22Rv1 (cell line): ENCODE data around the gene FBXO39.
"Not testable (repeated sequence)": the region's sequence is repeated elsewhere in the genome, so short reads cannot be mapped to it uniquely, and the experiment has no call there.

ENCODE experiments used
- H3K27ac ChIP-seq: fragments of 450-650 bp; 2 replicates; pipeline ENCODE4 v1.5.1; 2017
- ZFX ChIP-seq: fragments of 450-650 bp; IDR thresholded peaks from 2 replicates; pipeline ENCODE4 v1.6.1; 2017; ENCODE audit warnings: antibody characterized with exemption, borderline replicate concordance
- TF ChIP-seq, protein P1 (sequence below): fragments of 450-650 bp; IDR thresholded peaks from 2 replicates; pipeline ENCODE4 v1.5.1; 2017; ENCODE audit warnings: mild to moderate bottlenecking

The FBXO39 gene

DNA sequence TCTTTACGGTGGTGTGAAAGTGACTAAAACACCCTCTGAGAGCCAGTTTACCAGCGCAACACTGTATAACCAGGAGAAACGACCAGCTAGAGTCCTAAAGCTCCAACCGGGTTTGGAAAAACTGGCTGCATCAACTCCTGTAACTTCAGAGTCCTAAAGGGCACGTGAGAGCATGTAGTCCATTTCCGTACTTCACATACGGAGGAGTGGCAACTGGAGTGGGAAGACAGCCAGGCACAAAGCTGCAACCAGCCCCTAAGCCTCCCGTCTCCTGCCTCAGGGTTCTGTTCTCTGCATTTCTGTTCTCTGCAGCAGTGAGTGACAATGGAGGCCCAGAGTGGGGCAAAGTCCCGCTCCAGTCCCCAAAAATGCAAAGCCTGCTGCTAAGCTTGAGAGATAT is 36.3 kb downstream of the FBXO39 start:
- no peak overlapping the region for H3K27ac ChIP-seq
- TF ChIP-seq, protein P1, sequence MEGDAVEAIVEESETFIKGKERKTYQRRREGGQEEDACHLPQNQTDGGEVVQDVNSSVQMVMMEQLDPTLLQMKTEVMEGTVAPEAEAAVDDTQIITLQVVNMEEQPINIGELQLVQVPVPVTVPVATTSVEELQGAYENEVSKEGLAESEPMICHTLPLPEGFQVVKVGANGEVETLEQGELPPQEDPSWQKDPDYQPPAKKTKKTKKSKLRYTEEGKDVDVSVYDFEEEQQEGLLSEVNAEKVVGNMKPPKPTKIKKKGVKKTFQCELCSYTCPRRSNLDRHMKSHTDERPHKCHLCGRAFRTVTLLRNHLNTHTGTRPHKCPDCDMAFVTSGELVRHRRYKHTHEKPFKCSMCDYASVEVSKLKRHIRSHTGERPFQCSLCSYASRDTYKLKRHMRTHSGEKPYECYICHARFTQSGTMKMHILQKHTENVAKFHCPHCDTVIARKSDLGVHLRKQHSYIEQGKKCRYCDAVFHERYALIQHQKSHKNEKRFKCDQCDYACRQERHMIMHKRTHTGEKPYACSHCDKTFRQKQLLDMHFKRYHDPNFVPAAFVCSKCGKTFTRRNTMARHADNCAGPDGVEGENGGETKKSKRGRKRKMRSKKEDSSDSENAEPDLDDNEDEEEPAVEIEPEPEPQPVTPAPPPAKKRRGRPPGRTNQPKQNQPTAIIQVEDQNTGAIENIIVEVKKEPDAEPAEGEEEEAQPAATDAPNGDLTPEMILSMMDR, result no peak
- no peak for TF ChIP-seq ZFX

DNA sequence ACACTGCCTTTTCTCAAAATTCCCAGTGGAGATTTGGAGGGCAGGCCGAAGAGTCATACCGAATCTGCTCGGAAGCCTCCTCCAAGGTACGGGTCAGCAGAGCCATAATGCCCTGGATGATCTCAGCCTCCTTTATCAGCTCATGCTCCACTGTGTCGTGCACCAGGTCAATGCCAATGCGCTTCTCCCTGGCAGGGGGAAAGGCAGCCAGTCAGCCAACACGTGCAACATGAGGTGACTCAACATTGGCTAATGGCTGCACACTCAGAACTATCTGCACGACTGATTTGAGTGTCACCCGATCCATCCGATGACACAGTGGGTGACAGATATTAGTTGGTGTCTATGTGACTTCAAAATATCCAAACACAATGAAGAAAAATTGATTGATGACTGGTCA is 39.8 kb downstream of the FBXO39 start:
- H3K27ac ChIP-seq, result no peak overlapping the region
- TF ChIP-seq, protein P1, result no peak
- no peak for TF ChIP-seq ZFX

DNA sequence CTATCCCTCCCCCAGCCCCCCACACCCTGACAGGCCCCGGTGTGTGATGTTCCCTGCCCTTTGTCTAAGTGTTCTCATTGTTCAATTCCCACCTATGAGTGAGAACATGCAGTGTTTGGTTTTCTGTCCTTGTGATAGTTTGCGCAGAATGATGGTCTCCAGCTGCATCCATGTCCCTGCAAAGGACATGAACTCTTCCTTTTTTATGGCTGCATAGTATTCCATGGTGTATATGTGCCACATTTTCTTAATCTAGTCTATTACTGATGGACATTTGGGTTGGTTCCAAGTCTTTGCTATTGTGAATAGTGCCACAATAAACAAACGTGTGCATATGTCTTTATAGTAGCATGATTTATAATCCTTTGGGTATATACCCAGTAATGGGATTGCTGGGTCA is 40.4 kb downstream of the FBXO39 start:
- not testable (repeated sequence) for H3K27ac ChIP-seq

DNA sequence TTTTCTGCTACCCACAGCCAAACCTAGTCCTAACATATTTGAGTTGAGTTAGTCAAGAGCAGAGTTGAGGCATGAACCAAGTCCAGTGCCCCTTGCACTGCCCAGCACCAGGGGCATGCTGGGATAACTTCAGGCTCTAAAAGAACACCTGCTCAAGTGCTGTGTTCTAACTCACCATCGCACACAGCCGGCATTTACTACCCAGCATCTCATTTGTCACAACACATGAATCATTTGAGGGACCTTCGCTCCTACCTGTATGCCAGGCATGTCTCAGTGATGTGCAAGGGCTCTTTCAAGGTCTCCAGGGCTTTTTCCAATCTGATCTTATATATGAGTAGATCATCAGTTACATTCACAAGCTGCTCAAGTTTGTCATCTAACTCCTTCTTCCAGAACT is 42.9 kb downstream of the FBXO39 start:
- no peak for TF ChIP-seq ZFX
- TF ChIP-seq, protein P1, result no peak
- no peak overlapping the region for H3K27ac ChIP-seq

DNA sequence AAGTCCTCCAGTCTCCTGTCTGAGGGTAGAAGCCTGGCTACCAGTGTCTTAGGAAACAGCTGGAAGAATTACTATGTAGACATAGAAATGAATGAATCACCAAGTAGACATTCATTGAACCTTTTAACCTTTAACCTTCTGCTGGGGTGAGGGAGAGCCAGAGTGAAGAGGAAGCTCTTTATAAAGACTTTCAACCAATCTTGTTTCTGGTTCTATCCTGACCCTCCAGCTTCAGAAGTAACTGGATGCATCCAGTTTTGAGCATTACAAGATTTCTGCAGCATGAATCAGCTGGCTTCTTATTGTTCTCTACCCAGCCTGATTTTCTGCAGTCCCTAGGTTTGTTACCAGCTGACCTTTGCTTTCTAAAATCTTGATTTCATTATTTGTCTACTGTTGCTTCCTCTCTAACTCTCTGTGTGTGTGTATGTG is 47.0 kb downstream of the FBXO39 start:
- TF ChIP-seq ZFX, result no peak
- TF ChIP-seq, protein P1, result no peak
- H3K27ac ChIP-seq, result no peak overlapping the region

DNA sequence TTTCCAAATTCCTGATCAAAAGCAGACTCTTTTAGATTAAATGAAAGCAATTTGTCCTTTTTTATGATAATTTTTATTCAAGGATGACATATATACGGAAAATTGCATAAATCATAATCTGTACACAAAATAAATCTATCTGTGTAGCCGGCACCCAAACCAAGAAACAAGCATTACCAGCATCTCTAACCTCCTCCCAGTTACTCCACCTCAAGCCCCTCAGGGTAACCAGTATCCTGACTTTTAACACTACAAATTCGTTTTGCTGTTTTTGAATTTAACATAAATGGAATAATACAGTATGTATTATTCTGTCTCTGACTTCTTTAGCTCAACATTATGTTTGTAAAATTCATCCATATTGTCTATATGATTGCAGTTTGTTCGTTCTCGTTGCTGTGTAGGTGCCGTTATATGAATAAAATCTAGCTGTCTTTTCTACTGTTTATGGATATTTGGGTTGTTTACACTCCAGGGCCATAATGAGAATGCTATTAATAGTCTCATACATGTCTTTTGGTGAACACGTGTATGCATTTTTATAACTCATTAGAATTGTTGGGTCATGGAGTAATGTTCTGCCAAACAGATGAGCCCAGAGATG is 54.5 kb downstream of the FBXO39 start:
- TF ChIP-seq, protein P1, result no peak
- TF ChIP-seq ZFX, result no peak

DNA sequence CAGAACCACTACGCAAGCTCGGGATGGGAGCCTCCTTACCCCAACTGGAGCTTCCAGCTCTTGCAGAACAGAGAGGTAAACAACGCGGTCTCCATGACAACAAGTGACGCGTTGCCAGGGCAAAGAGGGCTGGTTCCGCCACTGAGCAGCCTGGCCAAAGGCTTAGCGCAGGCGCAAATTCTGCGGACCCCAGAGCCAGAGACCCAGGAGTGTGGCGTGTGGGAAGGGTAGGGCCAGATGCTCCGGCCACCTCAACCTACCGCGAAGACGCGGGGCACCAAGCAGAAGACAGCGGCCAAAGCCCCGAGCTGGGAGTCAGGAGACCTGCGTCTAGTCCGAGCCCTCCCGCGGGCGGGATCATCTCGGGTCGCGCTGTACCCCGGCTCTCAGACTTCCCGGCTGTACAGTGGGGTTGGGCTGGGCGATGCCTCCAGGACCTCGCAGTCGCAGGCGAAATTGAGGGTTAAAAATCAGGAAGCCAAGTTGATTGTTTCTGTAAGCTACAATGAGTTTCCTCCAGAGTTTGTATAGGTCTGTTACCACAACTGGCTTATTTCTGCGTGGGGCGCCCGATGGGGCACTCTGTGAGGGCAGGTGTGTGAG is 55.7 kb downstream of the FBXO39 start, which contains the start of gene TEKT1:
TSS of gene TEKT1 (minus strand) at position 69 of the 603 bp plus-strand sequence. CDS start 1,353 bp downstream, outside the sequence.
- TF ChIP-seq, protein P1, result no peak
- no peak for TF ChIP-seq ZFX
- H3K27ac ChIP-seq, result no peak within 1 kb of the TSS

More for the DNA sequence above, 54.5 kb downstream of the FBXO39 start:
- H3K27ac ChIP-seq, result no peak overlapping the region
